Cardiac muscle cell (in vitro differentiated cells and primary cell): ENCODE measurements around the gene TTLL10. TPM values are rescaled to one million over a fixed set of nuclear protein-coding genes. Genes with fewer than 3 reads are reported as not detected.
A peak's percentile ranks its signal among the peaks of the same experiment; 100 is the strongest.

Source experiments
- DNase-seq, 2 donors: peaks; one replicate each; pipeline versions ENCODE4 v3.0.0 to v3.0.0-alpha.2; 2010 to 2017; ENCODE audit warnings: low read depth in 1 of 2, low spot score in 1 of 2
- H3K27ac ChIP-seq: fragments of 200-600 bp; sonication (generic); 2 replicates; pipeline ENCODE4 v1.5.1; 2016
- H3K27me3 ChIP-seq: fragments of 200-600 bp; sonication (generic); 2 replicates; pipeline ENCODE4 v1.6.0; 2016; ENCODE audit warnings: control low read depth
- H3K36me3 ChIP-seq: fragments of 200-600 bp; sonication (generic); 2 replicates; pipeline ENCODE4 v1.5.1; 2016; ENCODE audit warnings: control low read depth
- H3K4me1 ChIP-seq: fragments of 200-600 bp; sonication (generic); 2 replicates; pipeline ENCODE4 v1.8.1; 2017; ENCODE audit warnings: low read depth, mild to moderate bottlenecking, mixed run types
- H3K4me3 ChIP-seq: fragments of 200-600 bp; sonication (generic); 2 replicates; pipeline ENCODE4 v1.5.1; 2016; ENCODE audit warnings: mild to moderate bottlenecking
- H3K9me3 ChIP-seq: fragments of 200-600 bp; sonication (generic); 2 replicates; pipeline ENCODE4 v1.5.1; 2017; ENCODE audit warnings: low read depth, mild to moderate bottlenecking, control low read depth
- CTCF ChIP-seq: IDR thresholded peaks from 2 replicates; pipeline ENCODE4 v1.5.1; 2012; ENCODE audit warnings: low read depth, mild to moderate bottlenecking, low read length
- polyA plus RNA-seq: library from polyadenylated mRNA; unstranded; fragments of >200 nt; fragmentation: Nextera tagmentation; extraction: Ambion mirVana; gene quantifications from 2 replicates; pipeline ENCODE4 v1.2.1, GENCODE V29; 2016
- total RNA-seq: library from RNA; depleted of rRNA; stranded (reverse); fragments of >200 nt; gene quantifications from 2 replicates; pipeline ENCODE4 v1.2.3, GENCODE V29; 2016

The TTLL10 gene
- total and polyA plus RNA-seq, 2 experiments from 2014 or later = 0.31 TPM; not detected in 1

DNA sequence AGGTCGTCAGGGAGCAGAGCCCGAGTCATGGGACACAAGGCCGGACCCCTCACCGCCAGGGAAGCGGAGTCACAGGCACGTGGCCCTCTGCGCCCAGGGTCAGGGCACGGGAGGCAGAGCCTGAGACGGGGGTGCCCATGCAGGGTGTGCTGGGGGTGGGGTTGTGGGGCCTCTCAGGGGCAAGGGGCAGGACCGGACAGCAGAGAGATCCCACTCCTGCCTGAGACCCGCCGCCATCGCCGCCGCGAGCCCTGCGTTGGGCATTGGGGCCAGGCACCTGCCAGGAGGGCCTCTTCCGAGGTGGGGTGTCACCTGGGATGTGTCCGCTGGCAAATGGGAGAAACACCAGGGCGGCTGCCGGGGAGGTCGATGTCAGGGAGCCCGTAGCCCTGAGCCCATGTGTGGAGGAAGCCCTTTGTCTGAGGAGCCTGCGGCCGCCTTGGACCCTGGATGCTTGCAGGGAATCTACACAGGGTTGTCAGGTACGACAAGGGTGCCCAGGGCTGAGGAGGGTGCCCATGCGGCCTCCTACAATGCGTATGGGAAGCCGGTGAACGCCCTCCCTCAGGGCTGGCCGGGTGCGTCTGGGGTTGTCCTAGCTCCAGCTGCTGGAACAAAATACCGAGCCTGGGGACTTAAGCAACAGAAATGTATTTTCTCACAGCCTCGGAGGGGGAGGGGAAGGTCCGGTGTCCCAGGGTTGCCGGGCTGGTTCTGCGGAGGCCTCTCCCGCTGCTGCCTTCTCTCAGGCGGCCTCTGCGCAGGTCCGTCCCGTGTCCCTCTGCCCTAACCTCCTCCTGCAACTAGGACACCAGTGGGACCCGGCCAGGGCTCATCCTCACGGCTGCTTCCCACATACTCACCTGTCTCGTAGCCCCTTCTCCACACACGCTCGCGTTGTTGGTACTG is 41.4 kb upstream of the TTLL10 start:
- Histone ChIP-seq H3K9me3 (no peaks in the 10 kb centered on the region), H3K27me3 (peaks cover 17% of the 10 kb centered on the region), H3K27ac (no peak overlapping the region), H3K4me1 (no peaks in the 10 kb centered on the region), H3K4me3 (no peak overlapping the region), H3K36me3 (no peaks in the 10 kb centered on the region)
- DNase-seq = no peak
- TF ChIP-seq CTCF = no peak

- Histone ChIP-seq H3K27ac (no peak overlapping the region), H3K9me3 (no peaks in the 10 kb centered on the region), H3K4me1 (no peaks in the 10 kb centered on the region), H3K27me3 (peaks cover 26% of the 10 kb centered on the region), H3K4me3 (no peak overlapping the region), H3K36me3 (no peaks in the 10 kb centered on the region)
- peak in 1 of 2 donors; percentile 33 for DNase-seq
- no peak for TF ChIP-seq CTCF
Measured at GRCh38 chr1:1132956-1133750, 40.5 kb upstream of the TTLL10 start.

- H3K36me3 ChIP-seq = no peaks in the 10 kb centered on the region
- no peak overlapping the region for H3K4me3 ChIP-seq
- no peaks in the 10 kb centered on the region for H3K4me1 ChIP-seq
- H3K27me3 ChIP-seq = peaks cover 32% of the 10 kb centered on the region
- no peaks in the 10 kb centered on the region for H3K9me3 ChIP-seq
- H3K27ac ChIP-seq = no peak overlapping the region
- no peak for TF ChIP-seq CTCF
- DNase-seq = no peak
Measured at GRCh38 chr1:1134300-1134970, 39.2 kb upstream of the TTLL10 start.

DNA sequence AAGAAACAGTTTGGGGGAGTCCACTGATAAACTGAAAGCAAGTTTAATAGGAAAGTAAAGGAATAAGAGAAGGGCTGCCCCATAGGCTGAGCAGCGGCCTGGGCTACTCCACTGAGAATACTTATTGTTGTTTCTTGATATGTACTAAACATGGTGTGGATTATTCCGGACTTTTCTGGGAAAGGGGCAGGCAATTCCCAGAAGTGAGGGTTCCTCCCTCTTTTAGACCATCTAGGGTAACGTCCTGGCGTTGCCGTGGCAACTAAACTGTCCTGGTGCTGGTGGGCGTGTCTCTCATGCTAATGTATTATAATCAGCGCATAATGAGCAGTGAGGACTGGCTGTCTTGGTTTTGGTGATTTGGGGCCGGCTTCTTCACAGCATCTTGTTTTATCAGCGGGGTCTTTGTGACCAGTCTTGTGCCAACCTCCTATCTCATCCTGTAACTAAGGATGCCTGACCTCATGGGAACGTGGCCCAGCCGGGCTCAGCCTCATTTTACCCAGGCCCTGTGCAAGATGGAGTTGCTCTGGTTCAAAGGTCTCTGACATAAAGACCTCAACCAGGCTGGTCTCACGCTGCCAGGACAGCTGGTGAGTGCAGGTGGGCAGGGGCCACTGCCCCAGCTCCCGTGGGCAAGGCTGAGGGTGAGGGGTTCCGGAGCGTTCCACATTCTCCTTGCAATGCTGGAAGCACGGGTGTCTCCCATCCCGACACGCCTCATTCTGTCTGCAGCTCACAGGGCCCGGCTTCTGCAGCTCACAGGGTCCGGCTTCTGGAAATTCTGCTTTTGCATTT is 38.1 kb upstream of the TTLL10 start:
- H3K36me3 ChIP-seq = no peaks in the 10 kb centered on the region
- peaks cover 32% of the 10 kb centered on the region for H3K27me3 ChIP-seq
- peak in 1 of 2 donors; percentile 13 for DNase-seq
- no peak for TF ChIP-seq CTCF
- no peaks in the 10 kb centered on the region for H3K4me1 ChIP-seq
- no peak overlapping the region for H3K4me3 ChIP-seq
- H3K9me3 ChIP-seq = no peaks in the 10 kb centered on the region
- no peak overlapping the region for H3K27ac ChIP-seq
